OCI-M2 (cell line): ENCODE data around the gene CSTF3.
"Not testable (repeated sequence)": the region's sequence is repeated elsewhere in the genome, so short reads cannot be mapped to it uniquely, and the experiment has no call there.

Experiments
- DNase-seq: peaks from one replicate; lab custom pipeline; 2025; ENCODE audit not compliant: unreplicated experiment; lab: John Stamatoyannopoulos, UW

Gene CSTF3

GRCh38 chr11:33094157-33094556 is 67.1 kb downstream of the CSTF3 start:
- DNase-seq: no peak

DNA sequence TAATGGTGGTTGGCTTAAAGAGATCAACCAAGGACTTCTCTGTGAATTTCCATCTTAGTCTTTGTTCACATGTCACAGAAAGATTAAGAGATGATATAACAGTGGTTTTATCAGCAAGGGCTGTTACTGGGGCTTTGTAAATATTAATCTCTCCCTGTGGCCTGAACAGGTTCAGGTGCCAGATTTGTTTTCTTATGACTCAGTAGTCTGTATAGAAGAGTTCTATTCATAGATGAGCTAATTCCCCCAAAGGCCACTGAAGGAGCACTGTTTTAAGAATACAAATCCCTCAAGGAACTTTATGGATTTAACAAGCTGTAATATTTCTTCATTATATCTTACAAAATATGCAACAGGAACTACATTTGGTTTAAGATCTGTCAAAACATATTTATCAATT is 71.5 kb downstream of the CSTF3 start:
- no peak for DNase-seq

DNA sequence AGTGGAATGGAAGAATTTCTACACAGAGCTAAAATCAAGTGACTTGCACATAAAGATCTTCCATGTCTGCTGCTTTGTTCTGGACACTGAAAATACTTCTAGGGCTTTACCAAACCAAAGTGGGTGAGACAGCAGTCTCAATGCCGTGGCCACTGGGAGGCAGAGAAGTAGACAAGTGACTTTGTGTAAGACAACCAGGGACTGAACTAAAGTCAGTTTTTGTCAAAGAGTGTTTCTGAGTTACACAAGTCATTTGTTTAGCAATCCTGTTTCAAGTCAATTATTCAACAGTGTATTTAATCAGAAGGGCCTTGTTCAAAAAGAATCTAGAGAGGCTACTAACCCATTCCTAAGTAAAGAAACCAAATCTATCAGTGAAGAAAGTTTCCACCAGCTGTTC is 75.3 kb downstream of the CSTF3 start:
- DNase-seq: no peak

DNA sequence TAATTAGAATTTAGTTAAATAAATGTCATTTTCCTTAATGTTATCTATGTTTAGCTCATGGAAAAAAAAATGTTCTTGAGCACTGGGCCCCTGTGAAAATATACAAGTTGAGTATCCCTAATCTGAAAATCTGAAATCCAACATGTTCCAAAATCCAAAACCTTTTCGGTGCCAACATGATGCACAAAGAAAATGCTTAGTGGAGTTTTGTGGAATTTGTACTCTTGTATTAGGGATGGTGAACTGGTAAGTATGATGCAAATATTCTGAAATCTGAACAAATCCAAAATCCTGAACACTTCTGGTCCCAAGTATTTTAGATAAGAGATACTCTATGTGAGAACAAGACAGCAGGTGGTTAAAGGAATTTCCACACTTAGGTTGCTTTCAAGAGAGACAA is 77.4 kb downstream of the CSTF3 start:
- no peak for DNase-seq

DNA sequence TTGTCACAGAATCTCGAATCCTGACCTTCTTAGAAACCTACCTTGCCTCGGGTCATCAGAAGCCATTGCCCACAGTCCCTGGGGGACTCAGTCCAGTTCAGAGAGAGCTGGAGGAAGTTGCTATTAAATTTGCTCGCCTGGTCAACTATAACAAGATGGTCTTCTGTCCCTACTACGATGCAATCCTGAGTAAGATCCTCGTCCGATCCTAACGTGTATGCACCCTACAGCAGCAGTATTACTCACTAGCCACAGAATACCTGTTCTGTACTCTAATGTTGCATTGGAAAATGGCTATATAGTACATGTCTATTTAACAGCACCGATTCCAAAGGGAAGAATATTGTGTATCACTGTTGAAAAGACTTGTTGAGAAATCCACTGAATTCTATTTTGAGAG is 88.8 kb downstream of the CSTF3 start:
- DNase-seq: no peak

- DNase-seq: no peak
Measured at GRCh38 chr11:33068611-33069340, 92.5 kb downstream of the CSTF3 start.

DNA sequence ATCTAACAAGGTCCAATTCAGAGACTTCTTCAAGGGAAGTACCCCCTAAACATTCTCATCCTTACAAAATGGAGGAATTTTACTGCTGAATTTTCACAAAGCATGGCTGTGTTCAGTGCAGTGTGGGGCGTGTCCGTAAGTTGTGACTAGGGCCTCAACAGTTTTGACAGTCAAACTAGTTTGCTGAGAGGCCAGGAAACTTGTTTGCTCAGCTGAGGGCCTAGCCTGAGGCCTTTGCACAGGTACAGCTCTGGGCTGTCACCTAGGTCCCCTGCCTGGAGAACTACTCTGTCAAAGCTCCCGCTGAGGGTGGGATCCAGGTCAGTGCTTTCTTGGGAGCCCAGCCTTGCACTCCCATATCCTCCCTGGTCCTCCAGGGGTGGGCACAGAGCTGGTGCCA is 94.0 kb downstream of the CSTF3 start:
- DNase-seq: no peak

GRCh38 chr11:33065445-33066178 is 95.7 kb downstream of the CSTF3 start:
- DNase-seq: no peak

DNA sequence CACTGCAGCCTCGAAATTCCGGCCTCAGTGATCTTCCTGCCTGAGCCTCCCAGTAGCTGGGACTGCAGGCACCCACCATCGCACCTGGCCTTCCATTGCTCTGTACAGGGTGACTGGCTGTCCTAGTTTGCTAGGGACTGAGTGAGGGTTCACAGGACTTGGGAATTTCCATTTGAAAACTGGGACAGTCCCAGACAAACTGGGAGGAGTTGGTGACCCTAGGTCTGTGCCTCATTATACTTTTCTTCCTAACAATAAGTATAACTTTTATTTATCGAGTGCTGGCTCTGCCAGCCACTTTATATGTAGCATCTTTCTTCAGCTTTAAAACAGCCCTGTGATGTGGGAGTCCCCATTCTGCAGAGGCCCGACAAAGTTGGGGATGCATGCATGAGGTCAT is 96.4 kb downstream of the CSTF3 start:
- no peak for DNase-seq

GRCh38 chr11:33064033-33064825 is 97.1 kb downstream of the CSTF3 start:
- no peak for DNase-seq

GRCh38 chr11:33063326-33063881 is 97.9 kb downstream of the CSTF3 start:
- no peak for DNase-seq

DNA sequence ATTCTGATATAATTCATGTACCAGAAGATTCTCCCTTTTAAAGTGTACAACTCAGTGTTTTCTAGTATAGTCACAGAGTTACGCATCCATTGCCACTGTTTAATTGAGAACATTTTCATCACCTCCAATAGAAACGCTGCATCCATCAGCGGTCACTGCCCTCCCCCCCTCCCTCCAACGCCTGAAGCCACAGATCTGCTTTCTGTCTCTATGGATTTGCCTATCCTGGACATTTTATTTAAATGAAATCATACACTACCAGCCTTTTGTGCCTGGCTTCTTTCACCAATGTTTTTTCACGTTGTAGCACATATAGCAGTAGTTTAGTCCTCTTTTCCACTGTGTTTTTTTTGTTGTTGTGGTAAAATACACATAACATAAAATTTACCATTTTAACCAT is 99.1 kb downstream of the CSTF3 start:
- no peak for DNase-seq

- no peak for DNase-seq
Measured at GRCh38 chr11:33060271-33060670, 101.0 kb downstream of the CSTF3 start.

DNA sequence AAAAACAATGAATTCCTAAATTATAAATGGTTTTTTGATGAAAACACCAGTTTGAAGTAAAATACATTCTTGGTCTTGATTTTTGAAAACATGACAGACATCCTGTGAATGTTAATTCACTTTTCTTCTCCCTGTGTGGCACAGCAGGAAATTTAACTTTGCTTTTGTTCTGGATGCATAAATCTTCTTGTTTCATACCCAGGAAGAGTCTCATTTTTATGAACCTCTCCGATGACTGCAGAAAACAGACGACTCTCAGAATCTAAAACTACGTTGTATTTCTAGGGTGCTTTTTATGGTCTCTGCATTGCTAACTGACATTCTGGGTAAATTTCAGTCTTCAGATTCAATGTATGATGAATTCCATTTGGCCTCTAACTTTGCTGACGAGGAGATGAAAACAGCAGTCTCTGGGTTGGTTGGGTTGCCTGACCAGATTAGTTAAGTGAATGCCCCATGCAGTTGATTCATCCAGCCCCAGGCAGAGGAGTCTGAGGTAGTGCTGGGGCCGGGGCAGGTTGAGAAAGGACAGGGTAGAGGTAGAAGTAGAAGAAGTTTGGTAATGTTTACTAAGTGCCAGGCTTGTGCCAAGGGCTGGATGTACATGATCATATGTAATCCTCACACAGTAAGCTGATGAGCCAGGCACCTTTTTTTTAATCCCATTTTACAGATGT is 101.8 kb downstream of the CSTF3 start:
- no peak for DNase-seq

DNA sequence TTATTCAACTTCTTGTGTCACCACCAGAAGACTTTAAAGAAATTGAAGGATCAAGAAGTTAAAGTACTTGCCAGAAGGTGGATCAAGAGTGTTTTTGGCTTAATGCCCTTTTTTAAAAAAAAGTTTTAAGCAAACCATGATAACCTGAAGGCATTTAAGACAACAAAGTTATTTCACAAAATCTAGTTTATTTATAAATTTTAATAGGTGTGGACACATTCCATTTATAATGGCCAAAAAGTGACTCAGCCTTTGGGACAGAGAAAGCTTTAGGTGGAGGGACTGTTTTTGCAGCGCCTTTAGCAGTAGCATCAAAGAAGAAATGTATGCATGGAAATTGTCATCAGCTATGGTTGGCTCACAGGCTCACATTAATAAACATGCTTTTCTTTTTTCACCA is 104.0 kb downstream of the CSTF3 start:
- no peak for DNase-seq

GRCh38 chr11:33055375-33055774 is 105.9 kb downstream of the CSTF3 start:
- no peak for DNase-seq

DNA sequence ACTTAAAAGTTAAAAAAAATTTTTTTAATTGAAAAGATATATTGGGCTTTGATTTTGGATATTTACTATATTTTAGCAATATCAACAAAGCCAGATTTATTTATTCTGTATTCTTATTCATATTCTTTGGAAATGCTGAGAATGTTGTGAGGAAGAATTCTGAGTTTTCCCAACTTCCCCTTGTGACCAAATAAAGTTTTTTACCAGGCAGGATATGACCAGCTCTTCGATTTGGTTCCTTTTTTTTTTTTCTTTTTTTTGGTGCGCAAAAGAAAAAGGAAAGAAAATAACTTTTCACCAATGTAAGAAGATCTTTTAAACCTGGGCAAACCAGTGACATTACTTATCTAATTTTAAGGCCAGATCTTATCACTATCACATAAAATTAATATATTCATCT is 109.0 kb downstream of the CSTF3 start:
- DNase-seq: no peak

DNA sequence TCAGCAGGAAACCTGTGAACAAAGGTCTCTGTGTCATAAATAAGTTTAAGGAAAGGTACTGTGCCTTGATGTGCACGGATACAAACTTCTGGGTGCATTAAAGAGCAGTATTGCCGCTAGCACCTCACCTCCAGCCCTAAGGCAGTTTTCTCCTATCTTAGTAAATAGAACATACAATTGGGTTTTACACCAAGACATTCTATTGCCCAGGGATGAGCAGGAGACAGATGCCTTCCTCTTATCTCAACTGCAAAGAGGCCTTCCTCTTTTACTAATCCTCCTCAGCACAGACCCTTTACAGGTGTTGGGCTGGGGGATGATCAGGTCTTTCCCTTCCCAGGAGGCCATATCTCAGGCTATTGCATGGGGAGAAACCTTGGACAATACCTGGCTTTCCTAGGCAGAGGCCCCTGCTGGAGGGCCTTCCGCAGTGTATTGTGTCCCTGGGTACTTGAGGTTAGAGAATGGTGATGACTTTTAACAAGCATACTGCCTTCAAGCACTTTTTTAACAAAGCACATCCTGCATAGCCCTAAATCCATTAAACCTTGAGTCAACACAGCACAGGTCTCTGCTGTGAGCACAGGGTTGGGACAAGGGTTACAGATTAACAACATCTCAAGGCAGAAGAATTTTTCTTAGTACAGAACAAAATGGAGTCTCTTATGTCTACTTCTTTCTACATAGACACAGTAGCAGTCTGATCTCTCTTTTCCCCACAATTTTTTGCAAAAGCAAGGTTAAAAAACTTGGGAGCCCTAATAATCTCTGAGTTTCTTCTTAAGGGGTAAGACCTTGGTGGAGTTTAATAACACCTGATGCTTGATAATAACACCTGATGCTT is 111.5 kb downstream of the CSTF3 start:
- not testable (repeated sequence) for DNase-seq

DNA sequence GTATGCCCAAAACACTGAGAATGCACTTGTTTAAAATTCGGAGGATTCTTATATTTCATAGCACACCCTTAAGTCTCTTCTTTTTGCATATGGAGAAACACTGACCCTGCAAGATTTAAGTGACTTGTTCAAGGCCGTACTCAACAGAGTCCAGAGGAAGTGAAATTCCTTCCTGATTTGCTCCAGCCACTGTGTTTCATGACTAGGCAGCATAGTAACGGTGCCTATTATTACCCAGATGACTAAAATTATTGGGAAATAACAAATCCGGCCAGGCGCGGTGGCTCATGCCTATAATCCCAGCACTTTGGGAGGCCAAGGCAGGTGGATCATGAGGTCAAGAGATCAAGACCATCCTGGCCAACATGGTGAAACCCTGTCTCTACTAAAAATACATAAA is 112.6 kb downstream of the CSTF3 start:
- not testable (repeated sequence) for DNase-seq
